NCI-H524 treated with DMSO at 0.1 percent for 48 hours (cell line): ENCODE results near the gene RBM10.

ENCODE experiments used
- DNase-seq: peaks from one replicate; lab custom pipeline; 2025; lab: John Stamatoyannopoulos, UW

RBM10 gene

GRCh38 chrX:47146936-47147859 is 2.2 kb downstream of the RBM10 start:
- DNase-seq = no peak

DNA sequence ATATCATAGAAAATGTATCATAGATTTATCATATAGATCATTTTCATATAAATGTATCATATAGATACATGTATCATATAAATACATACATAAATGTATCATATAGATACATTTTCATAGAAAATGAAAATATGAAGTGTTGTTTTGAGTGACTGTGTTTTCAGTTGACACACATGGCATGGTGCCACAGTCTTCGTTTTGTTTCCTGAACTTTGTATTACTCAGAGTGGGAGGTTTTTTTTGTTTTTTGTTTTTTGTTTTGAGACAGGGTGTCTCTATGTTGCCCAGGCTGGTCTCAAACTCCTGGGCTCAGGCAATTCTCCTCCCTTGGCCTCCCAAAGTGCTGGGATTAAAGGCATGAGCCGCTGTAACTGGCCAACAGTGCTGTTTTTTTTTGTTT is 3.9 kb downstream of the RBM10 start:
- DNase-seq = no peak

GRCh38 chrX:47151435-47151834 is 6.4 kb downstream of the RBM10 start:
- no peak for DNase-seq

DNA sequence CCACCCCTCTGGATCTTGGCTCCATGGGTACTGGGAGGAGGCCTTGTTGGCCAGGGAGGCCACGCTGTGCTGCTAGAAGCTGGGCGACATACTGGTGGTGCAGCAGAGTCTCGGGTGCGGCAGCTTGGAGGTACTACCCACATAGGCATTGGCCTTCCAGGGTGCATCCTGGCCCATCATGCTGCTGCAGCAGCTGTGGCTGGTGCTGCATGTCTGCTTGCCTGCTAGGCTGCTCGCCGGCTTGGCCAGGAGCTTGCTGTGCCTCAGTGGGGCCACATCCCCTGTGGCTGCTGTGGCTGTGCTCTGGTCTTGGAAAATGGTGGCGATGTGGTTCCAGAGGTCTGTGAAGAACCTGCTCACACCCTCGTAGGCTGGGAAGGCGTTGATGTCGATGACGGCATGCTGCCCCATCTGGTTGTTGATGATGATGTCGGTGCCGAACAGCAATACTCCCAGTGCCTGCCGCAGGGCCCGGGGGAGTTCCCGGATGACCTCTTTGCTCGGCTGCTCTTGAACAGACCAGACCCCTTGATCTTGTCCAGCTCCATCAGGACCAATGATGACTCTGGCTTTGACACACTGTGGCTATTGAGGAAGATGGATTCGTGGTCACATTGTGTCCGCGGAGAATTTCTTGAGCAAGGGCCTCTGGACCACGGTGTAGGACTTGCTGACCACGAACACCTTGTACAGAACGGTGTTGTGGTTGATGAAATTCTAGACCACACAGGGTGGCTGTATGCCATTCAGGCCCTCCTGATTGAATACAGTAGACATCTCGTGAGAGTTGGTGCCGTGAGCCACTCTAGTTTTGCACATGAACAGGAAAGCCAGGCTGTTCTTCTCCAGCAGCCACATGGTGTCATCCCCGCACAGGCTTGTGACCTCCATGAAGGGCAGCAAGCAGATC is 11.8 kb downstream of the RBM10 start:
- no peak for DNase-seq

DNA sequence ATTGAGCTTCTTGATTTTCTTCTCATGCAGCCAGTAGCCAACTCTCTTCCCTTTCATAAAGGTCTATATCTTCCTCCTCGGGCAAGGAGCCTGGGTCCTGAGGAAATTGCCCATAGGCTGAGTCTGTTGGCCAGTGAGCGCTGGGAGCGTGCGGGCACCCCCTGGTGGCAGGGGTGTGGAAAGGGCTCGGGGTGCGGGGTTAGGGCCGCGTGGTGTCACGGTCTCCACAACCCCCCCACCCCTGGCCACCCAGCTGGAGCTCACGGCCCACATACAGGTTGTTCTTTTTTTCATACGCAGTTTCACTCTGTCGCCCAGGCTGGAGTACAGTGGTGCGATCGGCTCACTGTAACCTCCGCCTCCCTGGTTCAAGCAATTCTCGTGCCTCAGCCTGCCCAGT is 13.1 kb downstream of the RBM10 start:
- DNase-seq = no peak

DNA sequence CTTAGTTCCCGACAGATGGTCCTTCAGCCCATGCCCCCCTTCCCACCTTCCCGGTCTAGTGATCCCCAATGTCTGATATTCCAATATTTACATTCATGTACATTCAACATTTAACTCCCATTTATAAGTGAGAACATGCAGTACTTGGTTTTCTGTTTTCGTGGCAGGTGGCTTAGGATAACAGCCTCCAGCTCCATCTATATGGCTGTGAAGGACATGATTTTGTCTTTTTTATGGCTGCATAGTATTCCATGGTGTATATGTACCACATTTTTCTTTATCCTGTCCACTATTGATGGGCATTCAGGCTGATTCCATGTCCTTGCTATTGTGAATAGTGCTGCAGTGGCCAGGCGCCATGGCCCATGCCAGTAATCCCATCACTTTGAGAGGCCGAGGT is 13.8 kb downstream of the RBM10 start:
- DNase-seq = no peak

DNA sequence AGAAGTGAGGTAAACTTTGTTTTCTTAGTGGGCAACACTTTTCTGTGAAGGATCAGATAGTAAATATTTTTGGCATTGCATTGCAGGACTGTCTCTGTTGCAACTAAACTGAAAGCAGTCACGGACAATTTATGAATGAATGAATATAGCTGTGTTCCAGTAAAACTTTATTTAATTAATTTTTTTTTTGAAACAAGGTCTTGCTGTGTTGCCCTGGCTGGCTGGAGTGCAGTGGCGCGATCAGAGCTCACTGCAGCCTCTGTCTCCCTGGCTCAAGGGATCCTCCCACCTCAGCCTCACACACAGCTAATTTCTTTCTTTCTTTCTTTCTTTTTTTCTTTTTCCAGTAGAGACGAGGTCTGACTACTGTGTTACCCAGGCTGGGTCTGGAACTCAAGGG is 15.8 kb downstream of the RBM10 start:
- no peak for DNase-seq

DNA sequence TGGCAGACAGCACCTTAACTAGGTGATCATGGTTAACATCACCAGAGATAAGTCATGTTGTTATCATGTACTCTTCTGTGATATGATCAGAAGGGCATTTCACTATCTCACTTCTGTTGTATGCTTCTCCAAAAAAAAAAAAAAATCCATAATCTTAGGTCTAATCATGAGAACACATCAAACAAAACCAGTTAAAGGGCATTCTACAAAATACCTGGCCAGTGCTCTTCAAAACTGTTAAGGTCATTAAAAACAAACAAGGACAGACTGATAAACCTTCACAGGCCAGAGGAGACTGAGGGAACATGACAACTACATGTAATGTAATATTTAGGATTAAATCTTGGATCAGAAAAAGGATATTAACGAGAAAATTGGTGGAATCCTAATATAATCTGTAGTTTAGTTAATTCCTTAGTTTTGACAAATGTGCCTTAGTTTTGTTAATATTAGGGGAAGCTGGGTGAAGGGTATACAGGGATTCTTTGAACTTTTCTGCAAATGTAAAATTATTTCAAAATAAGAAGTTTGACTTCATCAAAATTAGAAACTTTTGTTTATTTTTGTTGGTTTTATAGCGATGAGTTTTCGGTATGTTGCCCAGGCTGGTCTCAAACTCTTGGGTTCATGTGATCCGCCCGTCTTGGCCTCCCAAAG is 18.0 kb downstream of the RBM10 start:
- DNase-seq = no peak

GRCh38 chrX:47164420-47164819 is 19.4 kb downstream of the RBM10 start:
- no peak for DNase-seq

- DNase-seq = no peak
Observed at GRCh38 chrX:47166126-47166525, 21.1 kb downstream of the RBM10 start.

- no peak for DNase-seq
Observed at GRCh38 chrX:47168495-47169073, 23.6 kb downstream of the RBM10 start.

DNA sequence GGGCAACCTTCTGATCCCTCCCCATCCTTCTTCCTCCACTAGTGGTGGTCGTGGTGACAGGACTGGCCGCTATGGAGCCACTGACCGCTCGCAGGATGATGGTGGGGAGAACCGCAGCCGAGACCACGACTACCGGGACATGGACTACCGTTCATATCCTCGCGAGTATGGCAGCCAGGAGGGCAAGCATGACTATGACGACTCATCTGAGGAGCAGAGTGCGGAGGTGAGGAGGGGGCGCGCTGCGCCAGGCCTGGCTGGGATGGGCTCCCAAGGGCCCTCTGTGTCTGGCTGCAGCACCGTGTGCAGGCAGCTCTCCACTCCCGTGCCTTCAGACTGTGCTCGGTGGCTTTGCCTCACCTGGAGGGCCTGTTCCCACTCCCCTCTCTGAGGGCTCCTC is 24.3 kb downstream of the RBM10 start:
- no peak for DNase-seq

DNA sequence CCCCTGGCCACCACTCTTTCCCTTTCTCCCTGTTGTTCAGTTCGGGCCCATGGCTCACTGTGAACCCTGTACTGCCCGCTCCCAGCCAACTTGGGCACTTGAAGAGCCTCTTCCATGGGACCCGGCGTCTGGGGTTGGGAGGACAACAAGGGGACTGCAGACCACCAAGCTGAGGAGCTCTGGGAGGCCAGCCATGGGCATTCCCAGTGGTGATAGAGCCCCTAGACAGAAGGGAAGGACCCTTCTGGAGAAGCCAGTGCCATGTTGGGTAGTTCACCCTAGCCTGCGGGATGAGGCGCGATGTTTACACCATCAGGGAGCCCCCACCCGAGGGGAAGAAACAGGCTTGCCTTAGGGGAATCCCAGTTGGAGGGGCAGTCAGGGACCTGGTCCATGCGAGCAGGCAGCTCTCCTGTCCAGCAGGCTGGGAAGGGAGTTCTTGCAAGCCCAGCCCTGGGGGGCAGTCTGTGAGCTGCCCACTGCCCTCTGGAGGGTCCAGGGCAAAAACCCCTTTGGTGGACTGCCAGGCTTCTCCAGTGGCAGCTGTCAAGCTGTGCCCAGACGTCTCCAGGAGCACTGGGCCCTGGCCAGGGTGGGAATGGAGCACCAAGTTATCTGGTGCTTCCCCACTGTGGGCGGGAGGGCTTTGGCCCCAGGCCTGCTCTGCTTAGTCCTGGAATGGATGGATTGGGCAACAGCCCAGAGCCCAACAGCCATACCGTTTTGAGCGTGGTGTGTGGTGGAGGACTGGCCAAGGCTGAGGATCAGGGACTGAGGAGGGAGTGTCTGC is 24.9 kb downstream of the RBM10 start:
- no peak for DNase-seq

GRCh38 chrX:47170861-47171692 is 26.1 kb downstream of the RBM10 start:
- DNase-seq = no peak

DNA sequence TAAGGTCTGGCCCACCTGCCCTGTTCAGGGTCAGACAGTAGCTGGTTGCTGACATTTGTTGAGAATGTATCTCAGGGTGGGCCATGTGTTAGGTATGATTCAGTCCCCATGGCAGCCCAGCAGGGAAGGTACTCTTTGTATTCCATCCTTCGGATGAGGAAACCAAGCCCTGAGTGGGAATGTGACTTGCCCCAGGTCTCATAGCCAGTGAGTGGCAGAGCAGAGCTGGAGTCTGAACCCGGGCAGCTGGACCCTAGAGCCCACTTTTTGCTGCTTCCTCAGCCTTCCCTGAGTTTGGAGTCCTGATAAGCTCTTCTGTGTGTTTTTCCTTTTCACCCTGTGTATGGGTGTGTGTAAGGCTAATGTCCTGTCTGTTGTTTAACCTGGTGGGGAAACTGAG is 27.0 kb downstream of the RBM10 start:
- DNase-seq = no peak

DNA sequence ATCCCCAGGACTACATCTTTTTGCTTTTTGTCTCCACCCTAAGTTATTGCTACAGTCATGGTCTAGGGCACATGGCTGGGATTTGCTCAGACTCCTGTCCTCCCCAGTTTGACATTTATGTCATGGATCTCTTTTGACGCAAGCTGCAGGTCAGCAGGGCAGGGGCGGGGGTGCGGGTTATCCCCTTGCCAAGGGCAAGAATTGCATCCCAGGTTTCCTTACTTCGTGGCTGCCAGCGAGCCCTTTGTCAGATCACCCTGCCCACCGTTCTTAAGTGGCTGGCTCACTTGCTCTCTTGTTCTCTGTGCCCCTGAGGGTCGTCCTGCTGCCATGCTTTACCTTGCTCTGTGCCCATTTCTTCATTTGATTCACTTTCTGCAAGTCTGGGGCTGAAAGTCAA is 27.5 kb downstream of the RBM10 start:
- DNase-seq = no peak

DNA sequence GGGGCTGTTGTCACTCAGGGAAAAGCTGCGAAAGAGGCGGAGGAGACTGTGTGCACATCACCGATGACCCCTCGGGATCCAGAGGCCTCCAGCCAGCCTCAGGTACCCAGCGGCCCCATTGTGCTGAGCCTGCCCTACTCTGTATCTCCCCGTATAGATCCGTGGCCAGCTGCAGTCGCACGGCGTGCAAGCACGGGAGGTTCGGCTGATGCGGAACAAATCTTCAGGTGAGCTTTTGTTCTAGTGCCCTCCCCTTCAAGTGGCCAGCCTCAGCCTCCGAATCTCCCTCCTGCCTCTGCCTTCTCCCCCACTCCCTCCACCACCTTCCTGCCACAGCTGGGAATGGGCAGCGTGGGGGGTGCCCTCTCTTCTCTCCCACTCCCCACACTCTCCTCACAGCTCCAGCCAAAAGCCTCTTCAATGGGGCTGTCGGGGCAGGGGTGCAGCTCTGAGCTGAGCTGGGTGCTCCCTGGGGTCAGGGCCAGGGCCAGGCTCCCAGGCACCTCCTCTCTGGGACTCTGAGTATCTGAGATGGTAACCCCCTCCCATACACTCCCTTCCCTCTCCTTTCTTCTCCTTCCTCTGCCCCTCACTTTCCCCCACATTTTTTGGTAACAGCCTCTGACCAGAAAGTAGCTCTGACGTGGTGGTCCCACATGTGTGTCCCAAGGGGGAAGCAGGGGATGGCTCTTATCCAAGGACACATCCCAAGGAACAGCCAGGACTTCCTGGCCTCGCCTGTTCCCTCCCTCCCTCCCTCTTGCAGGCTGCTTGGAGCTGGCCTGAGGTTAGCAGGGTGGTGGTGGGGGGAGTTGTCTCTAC is 28.2 kb downstream of the RBM10 start:
- DNase-seq = no peak

DNA sequence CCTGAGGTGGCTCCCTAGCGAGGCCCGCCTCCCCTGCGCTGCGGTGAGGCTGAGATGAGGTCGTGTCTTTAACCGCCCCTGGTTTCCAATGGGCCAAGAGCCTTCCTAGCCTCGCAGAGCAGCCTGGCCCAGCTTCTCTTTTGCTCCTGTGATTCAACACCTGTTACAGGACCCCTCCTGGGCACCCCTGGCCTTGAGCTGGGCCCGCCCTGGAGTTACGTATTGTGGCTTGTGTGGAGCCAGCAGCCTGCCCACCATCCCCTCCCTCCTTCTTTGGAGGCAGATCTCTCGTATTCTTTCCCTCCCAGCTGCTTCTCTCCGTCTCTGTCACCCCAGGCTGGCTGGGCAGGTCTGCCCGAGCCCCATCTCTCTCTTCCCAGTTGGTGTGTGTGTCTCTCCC is 29.4 kb downstream of the RBM10 start:
- DNase-seq = no peak

- DNase-seq = no peak
Observed at GRCh38 chrX:47174846-47175587, 30.0 kb downstream of the RBM10 start.
